B cell (primary cell): ENCODE data around the gene SPHK1. TPM values are rescaled to one million over a fixed set of nuclear protein-coding genes. Genes with fewer than 3 reads are reported as not detected.
A peak's percentile ranks its signal among the peaks of the same experiment; 100 is the strongest.

Experiments
- ATAC-seq: fragments of 200-7000 bp; cut with Tn5 transposase; one replicate; pipeline ENCODE4 v1.10.0; 2021; ENCODE audit warnings: low read depth, mild to moderate bottlenecking, moderate number of reproducible peaks, moderate library complexity
- CTCF ChIA-PET: fragments of 350-600 bp; sonication (Branson Sonifier 250); formaldehyde crosslinking; loops from one replicate; lab custom pipeline; 2021; ENCODE audit warnings: antibody characterized with exemption, inconsistent platforms; lab: Charles Lee
- POLR2A ChIA-PET: fragments of 350-600 bp; sonication (Branson Sonifier 250); formaldehyde crosslinking; loops from one replicate; lab custom pipeline; 2021; ENCODE audit warnings: antibody characterized with exemption; lab: Charles Lee
- DNase-seq: peaks from one replicate; pipeline ENCODE4 v3.0.0; 2013
- H2AFZ ChIP-seq: 2 replicates; pipeline ENCODE4 v1.6.1; 2012; ENCODE audit warnings: mild to moderate bottlenecking, low read depth, low read length; ENCODE audit not compliant: insufficient read depth, poor library complexity, severe bottlenecking
- H3K27ac ChIP-seq, 2 donors: 1 replicate in 1 of 2; 2 replicates in 1 of 2; pipeline ENCODE4 v1.5.1; 2012 to 2013; ENCODE audit warnings: low read length in 2 of 2, mild to moderate bottlenecking in 2 of 2, moderate library complexity in 1 of 2
- H3K27me3 ChIP-seq, 4 experiments: fragments of 200-600 bp in 1 of 4; sonication (generic) in 1 of 4; replicated peaks in 1 of 4; 1 replicate in 2 of 4; 2 replicates in 2 of 4; pipeline versions ENCODE4 v1.6.1 to v1.7.0; 2013 to 2016; ENCODE audit warnings: low read length in 3 of 4, mild to moderate bottlenecking in 2 of 4, mixed read lengths in 1 of 4, moderate library complexity in 1 of 4; ENCODE audit not compliant: insufficient read depth in 4 of 4, control insufficient read depth in 3 of 4; ENCODE audit errors: control extremely low read depth in 1 of 4
- H3K36me3 ChIP-seq, 2 experiments: replicated peaks in 1 of 2; 1 replicate in 1 of 2; 2 replicates in 1 of 2; pipeline versions ENCODE4 v1.6.1 to v1.7.1; 2013; ENCODE audit warnings: low read length in 1 of 2; ENCODE audit not compliant: insufficient read depth in 2 of 2, control insufficient read depth in 1 of 2; ENCODE audit errors: control extremely low read depth in 1 of 2, extremely low read depth in 1 of 2
- H3K4me1 ChIP-seq, 2 donors: fragments of 200-600 bp in 1 of 2; sonication (generic) in 1 of 2; 1 replicate in 1 of 2; 2 replicates in 1 of 2; pipeline versions ENCODE4 v1.5.1 to v1.6.1; 2013 to 2017; ENCODE audit warnings: low read length in 2 of 2; ENCODE audit not compliant: control insufficient read depth in 2 of 2, insufficient read depth in 2 of 2
- H3K4me2 ChIP-seq: replicated peaks from 2 replicates; pipeline ENCODE3; 2012; ENCODE audit warnings: mild to moderate bottlenecking, low read depth, low read length; ENCODE audit not compliant: poor library complexity, severe bottlenecking
- H3K4me3 ChIP-seq, 5 experiments: fragments of 200-600 bp in 1 of 5; sonication (generic) in 1 of 5; 1 replicate in 3 of 5; 2 replicates in 2 of 5; pipeline versions ENCODE4 v1.5.1 to v1.7.0; 2011 to 2016; ENCODE audit warnings: low read length in 4 of 5, mild to moderate bottlenecking in 4 of 5, low read depth in 2 of 5, control low read depth in 1 of 5, moderate library complexity in 1 of 5; ENCODE audit not compliant: insufficient read depth in 1 of 5; ENCODE audit errors: control extremely low read depth in 1 of 5, extremely low read depth in 1 of 5
- H3K79me2 ChIP-seq: fragments of 200-600 bp; sonication (generic); one replicate; pipeline ENCODE4 v1.6.0; 2016; ENCODE audit warnings: low read length; ENCODE audit not compliant: control insufficient read depth, insufficient read depth
- H3K9ac ChIP-seq: fragments of 200-600 bp; sonication (generic); 2 replicates; pipeline ENCODE4 v1.6.1; 2017; ENCODE audit warnings: mild to moderate bottlenecking, low read length, moderate library complexity
- H3K9me3 ChIP-seq, 3 donors: one replicate each; pipeline versions ENCODE4 v1.6.1 to v1.7.1; 2013; ENCODE audit warnings: low read length in 2 of 3; ENCODE audit not compliant: control insufficient read depth in 2 of 3, insufficient read depth in 1 of 3; ENCODE audit errors: control extremely low read depth in 1 of 3
- H4K20me1 ChIP-seq: 2 replicates; pipeline ENCODE4 v1.6.0; 2012; ENCODE audit warnings: mild to moderate bottlenecking, low read length; ENCODE audit not compliant: insufficient read depth, control insufficient read depth, poor library complexity, severe bottlenecking
- H3K27ac Mint-ChIP-seq: one replicate; pipeline ENCODE4 v1.8.0; 2021; ENCODE audit warnings: mixed read lengths
- H3K27me3 Mint-ChIP-seq: one replicate; pipeline ENCODE4 v1.8.0; 2021; ENCODE audit warnings: mixed read lengths
- H3K4me1 Mint-ChIP-seq: one replicate; pipeline ENCODE4 v1.8.0; 2021; ENCODE audit warnings: mixed read lengths
- H3K4me3 Mint-ChIP-seq: one replicate; pipeline ENCODE4 v1.8.0; 2021; ENCODE audit warnings: mixed read lengths
- H3K9me3 Mint-ChIP-seq: one replicate; pipeline ENCODE4 v1.8.0; 2022; ENCODE audit warnings: mixed read lengths; ENCODE audit not compliant: insufficient read depth
- CTCF ChIP-seq: fragments of 200-600 bp; IDR thresholded peaks from one replicate; pipeline ENCODE4 v1.8.0; 2022; ENCODE audit warnings: antibody characterized with exemption, mild to moderate bottlenecking
- EZH2 ChIP-seq: IDR thresholded peaks from 2 replicates; pipeline ENCODE4 v1.6.1; 2012; ENCODE audit warnings: borderline replicate concordance, low read depth, mild to moderate bottlenecking, moderate library complexity, low read length; ENCODE audit not compliant: insufficient read depth, poor library complexity, severe bottlenecking
- WGBS: methylation state at CpG from one replicate; pipeline ENCODE4 v1.1.5; 2013; ENCODE audit warnings: missing lambda C conversion rate; ENCODE audit not compliant: insufficient coverage; 5-methylcytosine and 5-hydroxymethylcytosine counted together
- intact Hi-C: fragments of 100-400 bp; cut with micrococcal nuclease; formaldehyde crosslinking; loops from one replicate; pipeline ENCODE4 v1.10.0; 2022
- polyA plus RNA-seq: library from polyadenylated mRNA; depleted of rRNA; stranded (reverse); fragments of >200 nt; gene quantifications from 2 replicates; pipeline ENCODE4 v1.2.3, GENCODE V29; 2012
- total RNA-seq, 2 donors: library from RNA; stranded (reverse); fragments of 120-200 nt in 1 of 2; gene quantifications; 1 replicate in 1 of 2; 2 replicates in 1 of 2; pipeline versions ENCODE4 v1.2.3 to v1.2.4, GENCODE V29; 2013 to 2022

Gene SPHK1
- total and polyA plus RNA-seq, 2 donors (not counting 1 experiment from before 2014, with no cell fraction given): 1.1 to 2.4 TPM

GRCh38 chr17:76383546-76384221 is 725 bp upstream of the SPHK1 start:
- H3K27ac ChIP-seq: no peak overlapping the region
- H3K79me2 ChIP-seq: no peaks in the 10 kb centered on the region
- H2AFZ ChIP-seq: peak overlapping the region; percentile 85
- H3K9me3 ChIP-seq: no peaks in the 10 kb centered on the region
- peaks cover 0 to 24% (median 8%) of the 10 kb centered on the region in 4 experiments for H3K27me3 ChIP-seq
- WGBS: under 1% methylated on average over 63 of the region's 65 CpGs
- Mint-ChIP-seq H3K27ac (peak overlapping the region; percentile 78), H3K9me3 (no peaks in the 10 kb centered on the region), H3K4me3 (peak overlapping the region; percentile 84), H3K27me3 (peaks cover 8% of the 10 kb centered on the region), H3K4me1 (peaks cover 17% of the 10 kb centered on the region)
- TF ChIP-seq EZH2 (no peak), CTCF (peak; percentile 46)
- peak overlapping the region; percentile 70 for H3K9ac ChIP-seq
- intact Hi-C loops: loop anchor here (1.0 kb wide), 1 partner anchor 29 kb away; no protein-coding TSS in a partner anchor
- peak overlapping the region; percentile 40 to 71 (median 58) for H3K4me3 ChIP-seq
- DNase-seq: peak; percentile 75
- H3K4me1 ChIP-seq: peaks cover 26 to 29% of the 10 kb centered on the region in 2 donors
- peak; percentile 8 for ATAC-seq
- CTCF ChIA-PET: interaction anchor here (2.1 to 10.1 kb wide), 6 partner anchors 14 to 80 kb away, joined by 7 to 94 read pairs (median 15); partner anchors contain the start of gene PRPSAP1
- peaks cover 11% of the 10 kb centered on the region for H4K20me1 ChIP-seq
- POLR2A ChIA-PET: interaction anchor here (0.6 to 1.3 kb wide), 5 partner anchors 14 to 366 kb away, joined by 3 read pairs; partner anchors contain the start of gene PRPSAP1
- no peaks in the 10 kb centered on the region for H3K36me3 ChIP-seq
- peak overlapping the region; percentile 100 for H3K4me2 ChIP-seq
